GM12801 (cell line): ENCODE results near the gene POTEB.
"Not testable (repeated sequence)": the region's sequence is repeated elsewhere in the genome, so short reads cannot be mapped to it uniquely, and the experiment has no call there.

Experiments
- CTCF ChIP-seq: IDR thresholded peaks from one replicate; pipeline ENCODE4 v1.5.1; 2011; ENCODE audit warnings: control low read depth; ENCODE audit not compliant: insufficient read length; ENCODE audit errors: extremely low read depth

The POTEB gene

GRCh38 chr15:21877635-21878034, at the start of gene POTEB:
Gene POTEB, minus strand, starts transcription at chr15:21877735. Its CDS starts 489 bp downstream, at chr15:21877246.
- not testable (repeated sequence) for TF ChIP-seq CTCF
